ENCODE results near the gene TBATA. TPM values are rescaled to one million over a fixed set of nuclear protein-coding genes. Genes with fewer than 3 reads are reported as not detected.

The TBATA gene
- total RNA-seq, 4 donors from 2014 or later, result not detected

DNA sequence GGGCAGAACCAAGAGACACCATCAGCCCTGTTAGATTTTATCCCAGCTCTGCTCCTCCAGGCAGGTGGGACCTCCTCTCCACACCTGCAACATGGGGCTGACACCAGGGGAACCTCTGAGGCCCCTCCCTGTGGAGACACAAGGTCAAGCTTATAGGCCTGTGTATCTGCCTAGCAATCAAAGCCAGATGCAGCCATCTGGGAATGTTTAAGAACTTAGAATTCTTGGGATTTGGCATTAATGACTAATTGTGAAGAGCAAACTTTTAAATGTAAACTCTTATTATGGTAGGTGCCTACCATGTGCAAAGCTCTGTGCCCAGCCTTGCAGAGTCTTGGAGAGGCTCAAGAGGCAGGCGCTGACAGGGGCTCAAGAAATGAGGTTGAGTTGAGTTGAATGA, 52.1 kb downstream of the TBATA start:
- H3K4me3 ChIP-seq, result no peak overlapping the region
- no peaks in the 10 kb centered on the region for H3K4me1 ChIP-seq
- H3K27ac ChIP-seq, result no peak overlapping the region
- no peaks in the 10 kb centered on the region for H3K36me3 ChIP-seq
- no peak for TF ChIP-seq POLR2A (IDR thresholded peaks at IDR 0.05)
- no peak for TF ChIP-seq EP300 (IDR thresholded peaks at IDR 0.05)
- no peak for TF ChIP-seq CTCF (IDR thresholded peaks at IDR 0.05)
- no peaks in the 10 kb centered on the region for H3K27me3 ChIP-seq
- WGBS, 2 donors, result 94 to 100% methylated on average over 1 of the region's 1 CpG
- no peak for DNase-seq (ENCODE audit: low spot score in 2 of 2)
- no peaks in the 10 kb centered on the region for H3K9me3 ChIP-seq

GRCh38 chr10:70732569-70732968, 52.6 kb downstream of the TBATA start:
- no peak overlapping the region for H3K4me3 ChIP-seq
- H3K4me1 ChIP-seq, result no peaks in the 10 kb centered on the region
- H3K9me3 ChIP-seq, result no peaks in the 10 kb centered on the region
- WGBS, 2 donors, result 57 to 60% methylated on average over 4 of the region's 4 CpGs
- DNase-seq (ENCODE audit: low spot score in 2 of 2), result no peak
- H3K36me3 ChIP-seq, result no peaks in the 10 kb centered on the region
- H3K27me3 ChIP-seq, result no peaks in the 10 kb centered on the region
- TF ChIP-seq POLR2A (IDR thresholded peaks at IDR 0.05) (no peak), CTCF (IDR thresholded peaks at IDR 0.05) (no peak), EP300 (IDR thresholded peaks at IDR 0.05) (no peak)
- no peak overlapping the region for H3K27ac ChIP-seq

DNA sequence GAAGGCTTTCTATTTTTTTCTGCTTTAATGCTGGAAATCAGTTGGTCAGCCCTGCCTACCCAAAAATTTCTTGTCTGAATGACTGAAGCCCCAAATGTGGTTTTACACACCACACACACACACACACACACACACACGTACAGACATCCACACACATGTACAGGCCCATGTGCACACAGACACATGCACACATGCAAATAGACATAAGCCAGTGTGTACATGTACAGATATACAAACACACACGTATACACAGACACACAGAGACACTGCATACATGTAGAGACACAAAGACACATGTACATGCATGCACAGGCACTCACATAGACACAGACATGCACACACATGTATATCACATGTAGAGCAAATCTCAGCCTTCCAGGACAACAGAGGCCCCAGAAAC, 54.2 kb downstream of the TBATA start:
- WGBS, 2 donors, result 82 to 84% methylated on average over 2 of the region's 2 CpGs
- no peak for DNase-seq (ENCODE audit: low spot score in 2 of 2)
- H3K27ac ChIP-seq, result no peak overlapping the region
- no peaks in the 10 kb centered on the region for H3K27me3 ChIP-seq
- TF ChIP-seq CTCF (IDR thresholded peaks at IDR 0.05) (no peak), EP300 (IDR thresholded peaks at IDR 0.05) (no peak), POLR2A (IDR thresholded peaks at IDR 0.05) (no peak)
- H3K9me3 ChIP-seq, result no peaks in the 10 kb centered on the region
- H3K36me3 ChIP-seq, result no peaks in the 10 kb centered on the region
- no peak overlapping the region for H3K4me3 ChIP-seq
- no peaks in the 10 kb centered on the region for H3K4me1 ChIP-seq

- DNase-seq (ENCODE audit: low spot score in 2 of 2), result no peak
- WGBS, 2 donors, result 46 to 74% methylated on average over 4 to 16 of the region's 16 CpGs
- Histone ChIP-seq H3K36me3 (no peaks in the 10 kb centered on the region), H3K4me1 (no peaks in the 10 kb centered on the region), H3K27me3 (no peaks in the 10 kb centered on the region), H3K4me3 (no peak overlapping the region), H3K27ac (no peak overlapping the region), H3K9me3 (no peaks in the 10 kb centered on the region)
- TF ChIP-seq EP300 (IDR thresholded peaks at IDR 0.05) (no peak), POLR2A (IDR thresholded peaks at IDR 0.05) (no peak), CTCF (IDR thresholded peaks at IDR 0.05) (no peak)
These were observed 55.3 kb downstream of the TBATA start for GRCh38 chr10:70729763-70730357.

GRCh38 chr10:70728328-70728727, 56.8 kb downstream of the TBATA start:
- no peak for TF ChIP-seq CTCF (IDR thresholded peaks at IDR 0.05)
- TF ChIP-seq POLR2A (IDR thresholded peaks at IDR 0.05), result no peak
- TF ChIP-seq EP300 (IDR thresholded peaks at IDR 0.05), result no peak
- no peak overlapping the region for H3K4me3 ChIP-seq
- H3K9me3 ChIP-seq, result no peaks in the 10 kb centered on the region
- H3K36me3 ChIP-seq, result no peaks in the 10 kb centered on the region
- no peaks in the 10 kb centered on the region for H3K4me1 ChIP-seq
- no peaks in the 10 kb centered on the region for H3K27me3 ChIP-seq
- no peak for DNase-seq (ENCODE audit: low spot score in 2 of 2)
- 77 to 78% methylated on average over 2 of the region's 2 CpGs for WGBS, 2 donors
- H3K27ac ChIP-seq, result no peak overlapping the region
